Aorta (tissue), 5 donors: ENCODE data around the gene TMPRSS7. TPM values are rescaled to one million over a fixed set of nuclear protein-coding genes. Genes with fewer than 3 reads are reported as not detected.

Source experiments
- ATAC-seq: fragments of 200-7000 bp; cut with Tn5 transposase; one replicate; pipeline ENCODE4 v1.9.1; 2022; ENCODE audit warnings: moderate library complexity; ENCODE audit not compliant: low FRiP score
- DNase-seq, 2 donors: peaks; one replicate each; pipeline ENCODE4 v3.0.0-alpha.2; 2020
- H3K27ac ChIP-seq, 2 donors: one replicate each; pipeline ENCODE4 v1.5.1; 2013; ENCODE audit warnings: low read length in 2 of 2, mild to moderate bottlenecking in 2 of 2, moderate library complexity in 2 of 2, control low read depth in 1 of 2, inconsistent platforms in 1 of 2, low read depth in 1 of 2
- H3K27me3 ChIP-seq, 2 donors: one replicate each; pipeline ENCODE4 v1.6.1; 2013; ENCODE audit warnings: control low read depth in 1 of 2, low read length in 1 of 2, mild to moderate bottlenecking in 1 of 2, moderate library complexity in 1 of 2; ENCODE audit not compliant: insufficient read depth in 2 of 2, control insufficient read depth in 1 of 2
- H3K36me3 ChIP-seq, 2 donors: one replicate each; pipeline ENCODE4 v1.6.1; 2013; ENCODE audit warnings: control low read depth in 1 of 2, low read length in 1 of 2, mild to moderate bottlenecking in 1 of 2; ENCODE audit not compliant: insufficient read depth in 2 of 2, control insufficient read depth in 1 of 2
- H3K4me1 ChIP-seq, 2 donors: one replicate each; pipeline ENCODE4 v1.6.1; 2013; ENCODE audit warnings: low read length in 2 of 2, control low read depth in 1 of 2, mild to moderate bottlenecking in 1 of 2, moderate library complexity in 1 of 2; ENCODE audit not compliant: insufficient read depth in 2 of 2, control insufficient read depth in 1 of 2
- H3K4me3 ChIP-seq, 2 donors: one replicate each; pipeline ENCODE4 v1.5.1; 2013; ENCODE audit warnings: low read length in 2 of 2, control low read depth in 1 of 2, mild to moderate bottlenecking in 1 of 2
- H3K9me3 ChIP-seq: one replicate; pipeline ENCODE4 v1.6.1; 2013; ENCODE audit warnings: mild to moderate bottlenecking, low read length; ENCODE audit not compliant: control insufficient read depth
- WGBS, 2 donors: extraction: QIAGEN DNeasy Blood & Tissue Kit; methylation state at CpG; one replicate each; pipeline ENCODE4 v1.1.7; 2013; 5-methylcytosine and 5-hydroxymethylcytosine counted together
- intact Hi-C, 2 donors: fragments of 100-400 bp; cut with DNase I; formaldehyde crosslinking; loops; one replicate each; pipeline versions ENCODE4 v1.14.2 to v1.15.0; 2022
- polyA plus RNA-seq, 2 donors: library from polyadenylated mRNA; stranded (reverse); fragments of 200-250 nt; gene quantifications; one replicate each; pipeline ENCODE4 v1.2.3, GENCODE V29; 2013
- total RNA-seq, 2 donors: library from RNA; stranded (reverse); fragmentation: NEBNext Ultra II Directional; extraction: Animal tissue kit (Norgen Biotek cat#: 25700); gene quantifications; one replicate each; pipeline ENCODE4 v1.2.1, GENCODE V29; 2021
- donor health status: healthy with polysubstance abuse.
- donor health status: Bipolar disorder and iron deficiency.
- donor health status: DM: no; HTN: no; CAD: no.
- donor health status: DM: no; HTN: no; CAD: no.
- donor health status: DM: yes; HTN: yes; CAD: no.

The TMPRSS7 gene
- total and polyA plus RNA-seq, 4 donors: not detected

- WGBS, 2 donors: 83 to 88% methylated on average over 6 of the region's 6 CpGs
- Histone ChIP-seq H3K36me3 (peaks cover 8 to 10% of the 10 kb centered on the region in 2 donors), H3K4me1 (no peaks in the 10 kb centered on the region), H3K27me3 (no peaks in the 10 kb centered on the region), H3K27ac (no peak overlapping the region), H3K9me3 (no peaks in the 10 kb centered on the region), H3K4me3 (no peak overlapping the region)
- intact Hi-C loops: no loop called here
- ATAC-seq (no peak), DNase-seq (no peak)
Observed at GRCh38 chr3:112115806-112116383, 81.4 kb downstream of the TMPRSS7 start.

- Histone ChIP-seq H3K4me1 (no peaks in the 10 kb centered on the region), H3K4me3 (no peak overlapping the region), H3K27ac (no peak overlapping the region), H3K27me3 (no peaks in the 10 kb centered on the region), H3K9me3 (no peaks in the 10 kb centered on the region), H3K36me3 (peaks cover 8 to 10% of the 10 kb centered on the region in 2 donors)
- 69% methylated on average over 13 of the region's 13 CpGs for WGBS, 2 donors
- DNase-seq (no peak), ATAC-seq (no peak)
- intact Hi-C loops: no loop called here
Observed at GRCh38 chr3:112116748-112117186, 82.2 kb downstream of the TMPRSS7 start.

- intact Hi-C loops: no loop called here
- 100% methylated on average over 1 of the region's 1 CpG for WGBS, 2 donors
- H3K4me1 ChIP-seq: no peaks in the 10 kb centered on the region
- H3K4me3 ChIP-seq: no peak overlapping the region
- no peaks in the 10 kb centered on the region for H3K9me3 ChIP-seq
- ATAC-seq (no peak), DNase-seq (no peak)
- H3K36me3 ChIP-seq: peaks cover 8 to 10% of the 10 kb centered on the region in 2 donors
- H3K27ac ChIP-seq: no peak overlapping the region
- no peaks in the 10 kb centered on the region for H3K27me3 ChIP-seq
Observed at GRCh38 chr3:112117415-112117814, 82.9 kb downstream of the TMPRSS7 start.

GRCh38 chr3:112117841-112118571 lies 83.5 kb downstream of the TMPRSS7 start:
- Histone ChIP-seq H3K9me3 (no peaks in the 10 kb centered on the region), H3K4me1 (no peaks in the 10 kb centered on the region), H3K4me3 (no peak overlapping the region), H3K36me3 (peaks cover 7 to 8% of the 10 kb centered on the region in 2 donors), H3K27ac (no peak overlapping the region), H3K27me3 (no peaks in the 10 kb centered on the region)
- DNase-seq (peak in 1 of 2 donors; percentile 76), ATAC-seq (no peak)
- intact Hi-C loops: no loop called here
- 93 to 94% methylated on average over 4 of the region's 4 CpGs for WGBS, 2 donors

- no peaks in the 10 kb centered on the region for H3K9me3 ChIP-seq
- H3K27ac ChIP-seq: no peak overlapping the region
- DNase-seq (no peak), ATAC-seq (no peak)
- H3K27me3 ChIP-seq: no peaks in the 10 kb centered on the region
- H3K36me3 ChIP-seq: peaks cover 3 to 5% of the 10 kb centered on the region in 2 donors
- H3K4me3 ChIP-seq: no peak overlapping the region
- intact Hi-C loops: no loop called here
- 78% methylated on average over 9 of the region's 9 CpGs for WGBS, 2 donors
- no peaks in the 10 kb centered on the region for H3K4me1 ChIP-seq
Observed at GRCh38 chr3:112119962-112120836, 85.7 kb downstream of the TMPRSS7 start.

GRCh38 chr3:112121577-112122547 lies 87.3 kb downstream of the TMPRSS7 start:
- H3K27me3 ChIP-seq: no peaks in the 10 kb centered on the region
- intact Hi-C loops: no loop called here
- no peak for ATAC-seq
- no peak overlapping the region for H3K27ac ChIP-seq
- no peaks in the 10 kb centered on the region for H3K4me1 ChIP-seq
- no peaks in the 10 kb centered on the region for H3K9me3 ChIP-seq
- no peak overlapping the region for H3K4me3 ChIP-seq
- H3K36me3 ChIP-seq: peaks cover 3% of the 10 kb centered on the region in 2 donors
- DNase-seq: no peak
- 94 to 97% methylated on average over 2 of the region's 2 CpGs for WGBS, 2 donors

- Histone ChIP-seq H3K27me3 (no peaks in the 10 kb centered on the region), H3K36me3 (peaks cover 0 to 6% of the 10 kb centered on the region in 2 donors), H3K27ac (no peak overlapping the region), H3K4me3 (no peak overlapping the region), H3K9me3 (no peaks in the 10 kb centered on the region), H3K4me1 (no peaks in the 10 kb centered on the region)
- no peak for DNase-seq
- intact Hi-C loops: no loop called here
- ATAC-seq: no peak
Observed at GRCh38 chr3:112122870-112123269, 88.3 kb downstream of the TMPRSS7 start.

- 94 to 98% methylated on average over 2 of the region's 2 CpGs for WGBS, 2 donors
- Histone ChIP-seq H3K27me3 (no peaks in the 10 kb centered on the region), H3K27ac (no peak overlapping the region), H3K36me3 (peaks cover 0 to 5% of the 10 kb centered on the region in 2 donors), H3K4me1 (no peaks in the 10 kb centered on the region), H3K4me3 (no peak overlapping the region), H3K9me3 (no peaks in the 10 kb centered on the region)
- no peak for DNase-seq
- ATAC-seq: no peak
- intact Hi-C loops: no loop called here
Observed at GRCh38 chr3:112123548-112123947, 89.0 kb downstream of the TMPRSS7 start.
